Measurements from ENCODE around the gene ETV1.

- TF ChIP-seq CTCF (IDR thresholded peaks at IDR 0.05) (no peak), POLR2A (IDR thresholded peaks at IDR 0.05) (no peak), POLR2AphosphoS5 (IDR thresholded peaks at IDR 0.05) (no peak)
Observed at GRCh38 chr7:13911909-13912308, 77.6 kb downstream of the ETV1 start.
